Ishikawa (cell line): Measurements from ENCODE around the gene MT1A.

Source experiments
- CEBPB ChIP-seq: IDR thresholded peaks from 2 replicates; pipeline ENCODE4 v1.6.1; 2012
- CREB1 ChIP-seq: IDR thresholded peaks from 2 replicates; pipeline ENCODE4 v1.6.1; 2012; ENCODE audit warnings: low read depth
- EP300 ChIP-seq: IDR thresholded peaks from 2 replicates; pipeline ENCODE4 v1.6.1; 2012; ENCODE audit warnings: borderline replicate concordance
- MAX ChIP-seq: IDR thresholded peaks from 2 replicates; pipeline ENCODE4 v1.6.1; 2012
- NFIC ChIP-seq: IDR thresholded peaks from 2 replicates; pipeline ENCODE4 v1.6.1; 2012
- RAD21 ChIP-seq: IDR thresholded peaks from 2 replicates; pipeline ENCODE4 v1.6.1; 2012; ENCODE audit warnings: low read depth
- TAF1 ChIP-seq: IDR thresholded peaks from 2 replicates; pipeline ENCODE4 v1.6.1; 2012; ENCODE audit warnings: low read depth, mild to moderate bottlenecking
- TCF12 ChIP-seq: IDR thresholded peaks from 2 replicates; pipeline ENCODE4 v1.6.1; 2012; ENCODE audit warnings: low read depth
- TEAD4 ChIP-seq: IDR thresholded peaks from 2 replicates; pipeline ENCODE4 v1.6.1; 2012
- TF ChIP-seq, protein P1 (sequence below): IDR thresholded peaks from 2 replicates; pipeline ENCODE4 v1.6.1; 2012; ENCODE audit warnings: low read depth, mild to moderate bottlenecking

- TF ChIP-seq MAX (no peak), TAF1 (no peak), EP300 (no peak), CREB1 (no peak), CEBPB (no peak), TCF12 (no peak), RAD21 (no peak), TEAD4 (no peak), NFIC (no peak)
- TF ChIP-seq, protein P1, sequence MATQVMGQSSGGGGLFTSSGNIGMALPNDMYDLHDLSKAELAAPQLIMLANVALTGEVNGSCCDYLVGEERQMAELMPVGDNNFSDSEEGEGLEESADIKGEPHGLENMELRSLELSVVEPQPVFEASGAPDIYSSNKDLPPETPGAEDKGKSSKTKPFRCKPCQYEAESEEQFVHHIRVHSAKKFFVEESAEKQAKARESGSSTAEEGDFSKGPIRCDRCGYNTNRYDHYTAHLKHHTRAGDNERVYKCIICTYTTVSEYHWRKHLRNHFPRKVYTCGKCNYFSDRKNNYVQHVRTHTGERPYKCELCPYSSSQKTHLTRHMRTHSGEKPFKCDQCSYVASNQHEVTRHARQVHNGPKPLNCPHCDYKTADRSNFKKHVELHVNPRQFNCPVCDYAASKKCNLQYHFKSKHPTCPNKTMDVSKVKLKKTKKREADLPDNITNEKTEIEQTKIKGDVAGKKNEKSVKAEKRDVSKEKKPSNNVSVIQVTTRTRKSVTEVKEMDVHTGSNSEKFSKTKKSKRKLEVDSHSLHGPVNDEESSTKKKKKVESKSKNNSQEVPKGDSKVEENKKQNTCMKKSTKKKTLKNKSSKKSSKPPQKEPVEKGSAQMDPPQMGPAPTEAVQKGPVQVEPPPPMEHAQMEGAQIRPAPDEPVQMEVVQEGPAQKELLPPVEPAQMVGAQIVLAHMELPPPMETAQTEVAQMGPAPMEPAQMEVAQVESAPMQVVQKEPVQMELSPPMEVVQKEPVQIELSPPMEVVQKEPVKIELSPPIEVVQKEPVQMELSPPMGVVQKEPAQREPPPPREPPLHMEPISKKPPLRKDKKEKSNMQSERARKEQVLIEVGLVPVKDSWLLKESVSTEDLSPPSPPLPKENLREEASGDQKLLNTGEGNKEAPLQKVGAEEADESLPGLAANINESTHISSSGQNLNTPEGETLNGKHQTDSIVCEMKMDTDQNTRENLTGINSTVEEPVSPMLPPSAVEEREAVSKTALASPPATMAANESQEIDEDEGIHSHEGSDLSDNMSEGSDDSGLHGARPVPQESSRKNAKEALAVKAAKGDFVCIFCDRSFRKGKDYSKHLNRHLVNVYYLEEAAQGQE: no peak
Measured at GRCh38 chr16:56637814-56638750, at the start of gene MT1A.
